Esophagus muscularis mucosa (tissue), 4 donors: Measurements from ENCODE around the gene GSG1. TPM values are rescaled to one million over a fixed set of nuclear protein-coding genes. Genes with fewer than 3 reads are reported as not detected.
A peak's percentile ranks its signal among the peaks of the same experiment; 100 is the strongest.

ENCODE experiments used
- DNase-seq: peaks from one replicate; pipeline ENCODE4 v3.0.0-alpha.2; 2017; ENCODE audit errors: extremely low spot score
- H3K27ac ChIP-seq, 4 donors: fragments of 200-600 bp; sonication (generic); replicated peaks in 1 of 4; 1 replicate in 3 of 4; 2 replicates in 1 of 4; pipeline ENCODE4 v1.5.1; 2016 to 2019; ENCODE audit warnings: mild to moderate bottlenecking in 1 of 4
- H3K27me3 ChIP-seq, 4 donors: fragments of 200-600 bp; sonication (generic); one replicate each; pipeline versions ENCODE4 v1.5.1 to v1.6.0; 2016 to 2019
- H3K36me3 ChIP-seq, 4 donors: fragments of 200-600 bp; sonication (generic); one replicate each; pipeline ENCODE4 v1.5.1; 2016 to 2019
- H3K4me1 ChIP-seq, 4 donors: fragments of 200-600 bp; sonication (generic); one replicate each; pipeline ENCODE4 v1.5.1; 2016 to 2019
- H3K4me3 ChIP-seq, 4 donors: fragments of 200-600 bp; sonication (generic); 1 replicate in 2 of 4; 2 replicates in 2 of 4; pipeline ENCODE4 v1.5.1; 2016 to 2019; ENCODE audit warnings: mild to moderate bottlenecking in 4 of 4, moderate library complexity in 1 of 4
- H3K9me3 ChIP-seq, 4 donors: fragments of 200-600 bp; sonication (generic); 1 replicate in 3 of 4; 2 replicates in 1 of 4; pipeline ENCODE4 v1.5.1; 2016 to 2019
- CTCF ChIP-seq, 3 experiments: fragments of 200-600 bp in 2 of 3; fragments of 450-650 bp in 1 of 3; sonication (generic) in 2 of 3; IDR thresholded peaks; one replicate each; pipeline ENCODE4 v1.5.1; 2017 to 2019; ENCODE audit warnings: antibody characterized with exemption in 3 of 3, mild to moderate bottlenecking in 2 of 3, moderate library complexity in 1 of 3
- EP300 ChIP-seq: sonication (generic); formaldehyde crosslinking; IDR thresholded peaks from one replicate; pipeline ENCODE4 v1.6.1; 2017; ENCODE audit warnings: antibody characterized with exemption
- POLR2A ChIP-seq: fragments of 450-650 bp; IDR thresholded peaks from one replicate; pipeline ENCODE4 v1.6.1; 2017; ENCODE audit warnings: antibody characterized with exemption, moderate library complexity, mild to moderate bottlenecking, low read depth
- POLR2AphosphoS5 ChIP-seq, 2 donors: sonication (generic); formaldehyde crosslinking; IDR thresholded peaks; one replicate each; pipeline ENCODE4 v1.6.1; 2017; ENCODE audit warnings: antibody characterized with exemption in 2 of 2
- WGBS: methylation state at CpG from one replicate; pipeline ENCODE4 v1.1.5; 2018; 5-methylcytosine and 5-hydroxymethylcytosine counted together
- intact Hi-C: fragments of 100-400 bp; cut with DNase I; formaldehyde crosslinking; loops from one replicate; pipeline ENCODE4 v1.15.1; 2023
- total RNA-seq, 4 donors: library from RNA; depleted of rRNA; stranded (reverse); fragments of >200 nt; gene quantifications; one replicate each; pipeline versions ENCODE4 v1.1.0 to v1.2.1, GENCODE V29; 2016

GSG1 gene
- total RNA-seq, 4 donors from 2014 or later: not detected

- 34% methylated on average over 2 of the region's 2 CpGs for WGBS
- Histone ChIP-seq H3K36me3 (no peaks in the 10 kb centered on the region), H3K27ac (no peak overlapping the region), H3K4me3 (no peak overlapping the region), H3K4me1 (peaks cover 15 to 36% (median 23%) of the 10 kb centered on the region in 4 donors), H3K9me3 (no peaks in the 10 kb centered on the region), H3K27me3 (no peaks in the 10 kb centered on the region)
- intact Hi-C loops: loop anchor here (10.0 kb wide), 1 partner anchor 179 kb away; no protein-coding TSS in a partner anchor
- TF ChIP-seq EP300 (no peak), POLR2A (no peak), CTCF (IDR thresholded peaks at IDR 0.05) (no peak), POLR2AphosphoS5 (IDR thresholded peaks at IDR 0.05) (no peak)
- DNase-seq: peak; percentile 66
These were observed 9.6 kb downstream of the GSG1 start for GRCh38 chr12:13093848-13094220.

GRCh38 chr12:13093191-13093847, 10.1 kb downstream of the GSG1 start:
- 62% methylated on average over 6 of the region's 7 CpGs for WGBS
- Histone ChIP-seq H3K4me3 (no peak overlapping the region), H3K27ac (no peak overlapping the region), H3K9me3 (no peaks in the 10 kb centered on the region), H3K36me3 (no peaks in the 10 kb centered on the region), H3K4me1 (peaks cover 12 to 30% (median 19%) of the 10 kb centered on the region in 4 donors), H3K27me3 (no peaks in the 10 kb centered on the region)
- intact Hi-C loops: loop anchor here (10.0 kb wide), 1 partner anchor 179 kb away; no protein-coding TSS in a partner anchor
- DNase-seq: peak; percentile 78
- TF ChIP-seq EP300: no peak
- TF ChIP-seq CTCF (IDR thresholded peaks at IDR 0.05): no peak
- no peak for TF ChIP-seq POLR2A
- no peak for TF ChIP-seq POLR2AphosphoS5 (IDR thresholded peaks at IDR 0.05)

DNA sequence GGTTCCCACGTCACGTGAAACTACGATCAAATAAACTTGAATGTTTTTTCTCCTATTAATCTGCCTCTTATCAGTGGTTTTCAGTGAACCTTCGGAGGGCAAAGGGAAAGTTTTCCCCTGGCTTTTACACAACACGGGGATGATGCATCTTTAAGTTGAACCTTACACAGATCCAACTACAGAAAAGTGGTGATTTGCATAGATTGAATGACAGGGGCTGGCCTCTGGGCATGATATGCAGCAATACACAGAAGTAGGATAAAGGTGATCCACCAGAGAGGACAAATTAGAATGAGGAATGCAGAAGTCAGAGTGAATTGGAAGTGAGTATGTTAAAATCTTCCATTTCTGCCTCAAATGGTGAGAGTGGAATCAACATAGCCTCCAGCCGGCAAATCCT, 11.6 kb downstream of the GSG1 start:
- TF ChIP-seq POLR2A (no peak), CTCF (IDR thresholded peaks at IDR 0.05) (no peak), POLR2AphosphoS5 (IDR thresholded peaks at IDR 0.05) (no peak), EP300 (no peak)
- 96% methylated on average over 6 of the region's 6 CpGs for WGBS

DNA sequence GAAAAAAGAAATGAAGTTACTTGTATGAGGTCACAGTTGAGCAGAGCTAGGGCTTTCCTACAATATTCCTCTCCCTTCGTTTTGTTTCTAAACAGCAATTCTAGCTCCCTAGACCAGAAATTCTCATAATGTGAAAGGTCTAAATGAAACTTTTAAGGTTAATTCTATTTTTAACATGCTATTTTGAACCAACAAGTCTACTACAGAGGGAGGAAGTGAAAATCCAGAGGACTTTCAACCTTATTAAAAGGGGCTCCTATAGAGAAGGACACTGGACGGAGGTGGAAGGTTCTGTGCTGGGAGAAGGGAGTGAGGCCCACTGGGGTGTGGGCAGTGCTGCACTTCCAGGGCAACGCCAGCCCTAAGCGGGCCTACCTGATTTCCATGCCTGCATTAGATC, 13.4 kb downstream of the GSG1 start:
- H3K27ac ChIP-seq: no peak overlapping the region
- no peaks in the 10 kb centered on the region for H3K9me3 ChIP-seq
- no peak overlapping the region for H3K4me3 ChIP-seq
- no peak for DNase-seq
- peaks cover 4 to 15% (median 14%) of the 10 kb centered on the region in 4 donors for H3K4me1 ChIP-seq
- H3K36me3 ChIP-seq: peaks cover 0 to 5% (median under 1%) of the 10 kb centered on the region in 4 donors
- intact Hi-C loops: loop anchor here (10.0 kb wide), 1 partner anchor 175 kb away; no protein-coding TSS in a partner anchor
- WGBS: 86% methylated on average over 3 of the region's 4 CpGs
- TF ChIP-seq POLR2A (no peak), EP300 (no peak), CTCF (IDR thresholded peaks at IDR 0.05) (no peak), POLR2AphosphoS5 (IDR thresholded peaks at IDR 0.05) (no peak)
- no peaks in the 10 kb centered on the region for H3K27me3 ChIP-seq

More for the DNA sequence above, 11.6 kb downstream of the GSG1 start:
- Histone ChIP-seq H3K27ac (no peak overlapping the region), H3K27me3 (no peaks in the 10 kb centered on the region), H3K36me3 (no peaks in the 10 kb centered on the region), H3K9me3 (no peaks in the 10 kb centered on the region), H3K4me3 (no peak overlapping the region), H3K4me1 (peaks cover 4 to 17% (median 15%) of the 10 kb centered on the region in 4 donors)
- peak; percentile 70 for DNase-seq
- intact Hi-C loops: loop anchor here (10.0 kb wide), 1 partner anchor 177 kb away; no protein-coding TSS in a partner anchor
